COLO668 (cell line): ENCODE data around the gene IL1R2.

Source experiments
- DNase-seq: peaks from one replicate; lab custom pipeline; 2025; ENCODE audit not compliant: unreplicated experiment; lab: John Stamatoyannopoulos, UW

The IL1R2 gene

DNA sequence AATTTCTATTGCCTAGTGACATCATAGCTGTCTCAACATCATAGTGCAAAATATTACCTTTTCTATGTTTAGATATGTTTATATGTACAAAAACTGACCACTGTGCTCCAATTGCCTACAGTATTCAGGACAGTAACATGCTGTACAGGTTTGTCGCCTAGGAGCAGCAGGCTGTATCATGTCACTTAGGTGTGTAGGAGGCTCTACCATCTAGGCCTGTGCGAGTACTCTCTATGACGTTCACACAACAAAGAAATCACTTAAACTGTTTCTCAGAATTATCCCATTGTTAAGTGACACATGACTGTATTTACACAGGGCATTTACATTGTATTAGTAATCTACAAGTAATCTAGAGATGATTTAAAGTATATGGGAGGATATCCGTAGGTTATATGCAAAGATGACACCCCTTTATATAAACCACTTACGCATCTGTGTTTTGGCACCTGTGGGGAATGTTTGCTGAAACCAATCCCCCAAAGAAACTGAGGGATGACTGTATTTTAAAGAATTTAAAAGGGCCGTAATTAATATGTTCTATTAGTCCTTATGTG lies 24.7 kb downstream of the IL1R2 start:
- DNase-seq: no peak

DNA sequence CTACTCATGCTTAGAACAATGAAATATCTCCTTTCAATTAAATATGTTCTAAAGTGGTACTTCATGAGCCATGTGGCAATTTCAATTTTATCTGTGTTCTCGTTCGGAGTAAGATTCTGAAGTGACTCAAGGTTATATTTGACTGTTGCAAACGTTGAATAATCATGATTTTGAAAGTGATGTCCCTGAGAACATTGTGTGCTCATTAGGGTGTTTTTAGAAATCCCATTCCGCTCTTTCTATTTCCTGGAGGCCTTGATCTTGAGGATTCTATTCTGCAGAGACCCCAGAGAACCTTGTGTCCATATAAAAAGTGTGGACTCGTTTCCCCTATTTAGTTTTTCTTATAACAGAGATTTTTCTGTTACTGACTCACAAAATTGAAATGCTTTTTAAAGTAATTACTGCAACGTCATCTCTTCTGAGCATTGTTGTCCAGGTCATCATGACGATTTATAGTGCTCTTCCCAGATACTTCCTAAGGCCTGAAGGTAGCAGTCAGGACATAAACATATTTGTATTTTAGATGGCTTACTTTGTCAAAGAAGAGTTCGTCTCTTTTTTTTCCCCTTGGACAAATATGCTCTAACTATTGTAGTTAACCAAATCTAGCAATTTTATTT lies 27.2 kb downstream of the IL1R2 start:
- no peak for DNase-seq

DNA sequence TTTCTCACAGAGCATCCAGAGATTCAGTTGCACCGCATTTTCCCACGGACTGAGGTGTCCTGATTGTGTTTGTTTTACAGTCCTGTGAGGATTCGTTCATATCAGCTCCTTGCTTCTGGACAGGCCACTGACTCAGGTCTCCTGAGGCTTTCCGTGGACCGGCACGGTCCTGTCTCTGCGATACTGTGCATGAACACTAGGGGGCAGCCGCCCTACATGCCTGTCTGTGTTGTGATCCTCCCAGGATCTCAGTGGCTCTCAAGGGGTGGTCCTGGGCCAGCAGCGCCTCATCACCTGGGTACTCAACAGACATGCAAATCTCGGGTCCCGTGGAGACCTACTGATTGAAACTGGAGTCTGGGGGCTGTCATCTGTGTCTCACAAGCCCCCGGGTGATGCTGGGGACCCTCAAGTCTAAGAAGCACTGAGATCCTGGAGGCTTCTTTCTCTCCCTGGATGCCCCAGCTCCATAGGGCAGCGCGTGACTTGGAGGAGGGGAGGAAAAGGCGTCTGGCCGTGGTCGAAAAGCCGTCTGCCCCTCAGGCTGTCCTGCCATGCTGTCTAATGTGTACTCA lies 28.9 kb downstream of the IL1R2 start:
- peak; percentile 64 for DNase-seq

DNA sequence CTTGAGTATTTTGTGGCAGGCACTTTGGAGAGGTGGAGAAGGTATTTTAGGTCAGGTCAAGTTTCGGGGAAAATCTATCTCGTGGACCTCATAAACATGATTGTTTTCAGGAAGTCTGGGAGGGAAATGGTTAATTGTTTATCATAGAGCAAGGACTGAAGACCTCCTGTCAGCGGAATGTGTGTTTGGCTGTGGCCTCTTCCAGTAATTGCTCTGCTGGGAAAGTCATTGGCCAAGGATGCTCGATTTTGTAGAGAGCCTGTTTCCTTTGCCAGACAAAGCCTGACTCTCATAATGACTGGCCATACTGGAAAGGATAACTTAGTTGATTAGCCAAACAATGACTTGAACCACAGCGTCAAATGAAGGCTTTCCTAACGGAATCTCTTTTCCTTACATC lies 30.0 kb downstream of the IL1R2 start:
- DNase-seq: no peak

DNA sequence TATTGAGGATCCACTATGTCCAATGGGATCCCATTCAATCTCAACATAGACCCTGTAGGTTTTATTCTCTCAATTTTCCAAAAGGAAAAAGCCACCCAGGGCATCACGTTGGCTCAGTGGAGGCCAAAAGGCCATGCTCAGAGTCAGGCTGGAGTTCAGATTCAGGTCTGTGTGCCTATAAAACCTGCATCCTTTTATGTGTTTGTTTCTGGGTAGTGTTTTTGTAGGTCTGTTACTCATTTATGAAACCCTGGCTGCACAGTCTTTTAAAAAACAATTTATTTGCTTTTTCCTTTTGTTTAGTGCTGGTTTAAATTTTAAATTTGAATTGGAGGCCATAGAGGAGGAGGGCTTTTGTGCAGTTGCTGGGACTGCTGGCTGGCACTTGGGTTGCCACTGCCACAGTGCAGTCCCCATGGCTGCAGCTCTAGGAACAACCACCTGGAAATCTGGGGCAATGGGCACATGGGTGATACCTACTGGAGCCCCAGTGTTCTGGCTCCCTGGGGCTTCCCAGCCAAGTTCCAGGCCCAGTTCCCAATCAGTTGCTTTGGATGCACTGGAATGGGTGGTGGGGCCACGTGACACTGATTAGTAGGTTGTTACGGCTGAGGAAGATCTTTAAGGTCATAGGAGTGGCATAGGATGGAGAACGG lies 31.3 kb downstream of the IL1R2 start:
- DNase-seq: no peak

DNA sequence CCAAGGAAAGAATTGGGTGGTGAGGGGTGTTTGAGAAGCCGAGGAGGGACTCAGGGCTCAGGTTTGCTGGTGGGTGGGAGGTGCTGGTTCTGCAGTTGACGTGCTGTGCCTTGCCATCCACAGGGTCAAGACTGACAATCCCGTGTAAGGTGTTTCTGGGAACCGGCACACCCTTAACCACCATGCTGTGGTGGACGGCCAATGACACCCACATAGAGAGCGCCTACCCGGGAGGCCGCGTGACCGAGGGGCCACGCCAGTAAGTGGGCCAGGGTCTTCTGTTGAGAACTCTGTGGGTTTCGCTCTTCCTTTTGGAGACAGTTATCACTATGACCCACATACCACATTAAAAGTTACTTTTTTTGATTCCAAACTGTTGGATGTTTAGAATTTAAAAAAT lies 32.6 kb downstream of the IL1R2 start:
- no peak for DNase-seq

DNA sequence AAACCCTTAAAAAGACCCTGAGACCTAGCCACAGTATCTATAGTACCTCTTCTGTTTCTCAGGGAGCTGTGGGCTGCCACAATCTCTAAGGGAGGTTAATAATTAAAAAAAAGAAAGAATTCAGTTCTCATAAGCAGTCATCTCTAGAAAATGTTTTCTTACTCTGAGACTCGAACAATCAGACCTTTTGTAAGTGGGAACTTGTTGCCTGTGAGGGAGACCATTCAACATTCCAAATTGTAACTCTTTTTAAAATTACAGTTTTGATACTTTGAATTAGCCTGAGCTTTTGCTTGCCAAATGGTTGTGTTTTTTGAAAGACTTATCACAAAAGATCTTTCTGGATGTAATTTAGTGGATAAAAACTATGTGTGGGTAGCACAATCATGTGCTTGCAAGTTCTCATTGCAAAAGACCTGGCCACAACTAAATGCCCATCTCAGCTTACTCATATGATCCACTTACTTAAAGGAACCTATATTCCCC lies 33.3 kb downstream of the IL1R2 start:
- DNase-seq: no peak

DNA sequence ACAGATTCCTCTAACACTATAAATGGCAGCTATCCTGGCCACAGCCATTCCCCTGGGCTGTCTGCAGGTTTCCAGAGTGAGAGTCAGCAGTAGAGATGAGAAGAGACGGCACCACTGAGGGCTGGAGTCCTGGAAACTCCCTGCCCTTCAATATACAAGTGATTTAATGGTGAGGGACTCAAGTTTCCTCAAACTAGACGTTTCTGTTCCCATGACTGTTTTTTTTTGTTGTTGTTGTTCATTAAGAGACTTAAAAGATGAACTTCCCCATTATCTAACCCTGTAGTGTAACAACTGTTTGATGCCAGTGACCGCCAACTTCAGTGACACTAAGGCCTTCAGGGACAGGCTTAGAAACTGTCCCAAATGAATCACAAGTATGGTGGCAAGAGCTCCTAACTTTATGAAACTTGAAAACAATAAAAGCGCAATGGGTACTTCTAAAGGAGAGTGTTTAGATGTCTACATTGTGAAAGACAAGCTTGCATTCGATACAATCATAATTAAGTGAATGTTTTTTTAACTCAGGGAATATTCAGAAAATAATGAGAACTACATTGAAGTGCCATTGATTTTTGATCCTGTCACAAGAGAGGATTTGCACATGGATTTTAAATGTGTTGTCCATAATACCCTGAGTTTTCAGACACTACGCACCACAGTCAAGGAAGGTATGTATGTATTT lies 34.0 kb downstream of the IL1R2 start:
- DNase-seq: no peak

DNA sequence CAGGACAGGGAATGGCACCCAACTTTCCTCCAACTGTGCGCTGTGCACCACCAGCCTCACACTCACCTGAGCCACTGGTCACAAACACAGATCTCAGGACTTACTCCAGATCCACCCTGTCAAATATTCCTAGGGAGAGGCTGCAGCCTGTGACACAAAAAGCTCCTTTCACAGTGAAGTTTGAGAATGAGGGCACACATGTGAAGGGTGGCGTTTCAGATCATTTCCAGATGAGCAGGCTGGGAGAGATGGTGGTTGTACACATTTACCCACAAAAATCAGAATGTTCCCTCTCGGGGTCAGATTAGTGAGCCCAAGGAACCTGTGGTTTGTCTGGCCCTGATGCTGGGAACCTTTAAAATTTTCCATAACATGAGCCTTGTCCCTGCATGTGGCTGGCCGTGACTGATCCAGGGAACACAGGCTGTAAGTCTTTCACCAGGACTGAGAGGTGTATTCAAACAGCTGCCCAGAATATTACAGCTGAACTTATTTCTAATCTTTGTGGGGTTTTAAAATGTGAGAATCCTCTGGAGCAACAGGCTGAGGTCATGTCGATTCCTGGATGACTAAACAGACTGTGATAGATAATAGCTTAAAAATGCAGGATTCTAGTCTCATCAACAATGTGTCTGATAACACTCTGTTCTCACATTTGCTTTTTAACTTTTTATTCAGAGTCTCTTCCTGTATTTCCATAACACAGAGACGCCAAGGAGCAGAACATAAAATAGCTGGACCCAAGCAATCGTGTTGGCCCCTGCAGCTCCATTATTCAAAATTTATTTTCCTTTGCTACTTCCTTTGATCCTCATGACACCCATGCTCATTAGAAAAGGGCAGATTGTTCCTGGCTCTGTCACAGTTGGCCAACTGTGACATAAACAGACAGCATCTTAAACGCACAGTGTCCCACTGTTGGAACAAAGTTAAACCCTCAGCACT lies 35.5 kb downstream of the IL1R2 start:
- no peak for DNase-seq

DNA sequence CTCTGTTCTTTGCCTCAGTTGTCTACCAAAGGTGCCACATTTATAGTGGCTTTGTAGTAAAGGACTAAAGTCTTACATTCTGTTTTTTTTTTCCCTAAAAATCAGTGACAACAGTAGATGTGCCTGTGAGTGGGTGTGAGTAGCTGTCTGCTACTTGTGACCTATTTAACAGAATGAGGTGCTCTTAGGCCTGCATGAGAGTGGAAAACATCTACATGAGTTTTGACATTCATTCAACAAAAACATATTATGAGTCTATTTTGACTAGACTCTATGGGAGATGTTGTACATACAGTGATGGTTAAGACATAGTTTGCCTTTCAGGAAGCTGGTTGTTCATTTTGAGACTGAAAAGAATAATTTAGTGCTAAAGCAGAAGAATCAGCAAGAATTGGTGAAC lies 36.7 kb downstream of the IL1R2 start:
- DNase-seq: no peak

DNA sequence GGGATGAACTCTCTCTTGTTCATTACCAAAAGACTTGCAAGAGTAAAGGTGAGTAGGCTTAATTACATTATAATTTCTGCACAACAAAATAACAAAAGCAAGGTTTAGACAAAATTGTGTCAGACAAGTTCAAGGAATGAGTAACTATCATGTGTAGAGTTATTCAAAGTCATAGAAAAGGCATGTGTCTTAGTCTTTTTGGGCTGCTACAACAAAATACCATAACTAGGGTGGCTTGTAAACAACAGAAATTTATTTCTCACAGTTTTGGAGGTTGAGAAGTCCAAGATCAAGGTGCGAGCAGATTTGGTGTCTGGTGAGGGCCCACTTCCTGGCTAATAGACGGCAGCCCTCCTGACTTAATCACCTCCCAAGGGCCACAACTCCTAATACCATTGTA lies 37.6 kb downstream of the IL1R2 start:
- DNase-seq: no peak

DNA sequence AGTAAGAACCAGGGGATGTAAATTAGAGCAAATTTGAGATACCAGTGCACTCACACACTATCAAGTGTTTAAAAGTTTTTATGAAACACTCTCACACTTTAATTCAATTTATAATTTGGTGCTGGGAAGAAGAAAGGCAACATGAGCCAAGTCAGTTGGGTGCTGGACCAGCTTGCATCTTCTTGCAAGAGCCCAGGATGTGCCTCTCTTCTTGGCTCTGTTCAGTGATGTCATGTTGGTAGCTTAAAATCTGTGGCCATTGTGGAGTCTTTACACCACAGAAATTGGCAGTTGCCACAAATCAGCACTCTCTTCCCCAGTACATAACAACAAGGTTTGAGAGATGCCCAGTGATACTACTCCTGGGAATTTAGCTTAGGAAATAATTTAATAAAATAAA lies 38.2 kb downstream of the IL1R2 start:
- no peak for DNase-seq

DNA sequence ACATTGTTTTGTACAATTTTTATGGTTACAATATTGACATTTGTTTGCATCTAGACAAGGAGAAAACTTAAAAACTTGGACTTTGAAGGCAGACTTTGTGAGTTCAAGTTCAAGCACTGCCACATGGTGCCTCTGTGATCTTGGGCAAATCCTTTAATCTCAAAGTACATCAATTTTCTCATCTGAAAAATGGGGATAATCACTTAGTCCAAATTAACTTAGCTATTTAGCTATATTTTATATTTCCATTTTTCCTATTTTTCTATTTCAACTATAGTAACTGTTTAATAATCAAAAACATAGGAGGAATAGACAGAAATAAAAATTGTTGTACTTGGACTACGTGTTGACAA lies 38.7 kb downstream of the IL1R2 start:
- DNase-seq: no peak

DNA sequence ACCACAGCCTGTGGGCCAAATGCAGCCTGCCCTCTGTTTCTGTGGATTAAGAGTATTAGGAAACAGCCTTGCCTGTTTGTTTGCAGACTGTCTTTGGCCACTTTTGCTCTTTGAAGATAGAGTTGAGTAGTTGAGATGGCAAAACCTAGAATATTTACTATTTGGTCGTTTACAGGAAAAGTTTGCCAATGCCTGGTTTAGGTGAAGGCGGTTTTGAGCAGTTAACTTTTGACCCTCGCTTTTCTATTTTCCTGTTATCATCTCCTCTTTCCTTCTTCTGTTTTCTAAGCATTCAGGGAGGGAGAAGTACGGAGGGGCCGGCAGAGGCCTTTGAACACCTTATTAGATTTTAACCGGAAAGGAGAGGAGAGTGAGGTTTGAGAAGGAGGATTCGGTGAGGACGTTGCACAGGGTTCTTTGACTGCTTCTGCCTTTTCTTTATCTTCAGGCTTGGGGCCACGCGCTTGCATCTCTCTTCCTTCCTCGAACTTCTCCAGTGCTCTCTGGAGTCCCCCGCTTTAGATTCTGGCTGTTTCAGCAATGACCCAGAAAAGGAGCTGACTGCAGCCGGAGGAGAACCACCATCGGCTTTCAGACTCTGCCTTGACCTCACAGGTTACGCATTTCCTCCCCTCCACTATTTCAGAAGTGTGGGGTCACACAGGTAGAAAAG lies 39.2 kb downstream of the IL1R2 start:
- DNase-seq: no peak

DNA sequence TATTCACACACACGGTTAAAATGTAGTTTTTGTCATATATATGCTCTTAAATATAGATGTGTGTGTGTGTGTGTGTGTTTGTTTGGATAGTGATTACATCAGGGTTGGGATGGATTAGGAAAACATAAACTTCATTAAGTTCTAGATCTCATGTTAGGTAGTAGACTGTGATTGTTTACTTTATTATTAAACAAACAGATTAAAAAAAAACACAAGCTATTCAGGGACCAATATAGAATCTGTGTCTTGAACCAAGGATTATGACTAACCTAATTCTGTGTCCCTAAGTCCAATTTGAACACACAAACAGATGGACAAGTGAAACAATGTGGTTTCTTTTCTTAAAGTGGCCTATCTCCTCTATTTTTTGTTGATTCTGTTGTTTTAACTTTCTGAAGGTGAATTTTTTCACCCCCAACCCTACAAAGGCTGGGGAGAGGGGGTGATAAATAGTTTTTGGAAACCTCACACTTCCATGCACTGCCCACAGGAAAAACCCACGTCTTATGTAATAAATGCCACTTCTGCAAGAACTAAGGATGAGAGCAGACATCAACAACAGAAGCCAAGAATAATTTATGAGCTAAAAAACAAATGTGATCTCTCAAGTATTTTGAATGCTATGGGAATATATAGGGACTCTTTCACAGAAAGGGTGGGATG lies 40.7 kb downstream of the IL1R2 start:
- DNase-seq: no peak

DNA sequence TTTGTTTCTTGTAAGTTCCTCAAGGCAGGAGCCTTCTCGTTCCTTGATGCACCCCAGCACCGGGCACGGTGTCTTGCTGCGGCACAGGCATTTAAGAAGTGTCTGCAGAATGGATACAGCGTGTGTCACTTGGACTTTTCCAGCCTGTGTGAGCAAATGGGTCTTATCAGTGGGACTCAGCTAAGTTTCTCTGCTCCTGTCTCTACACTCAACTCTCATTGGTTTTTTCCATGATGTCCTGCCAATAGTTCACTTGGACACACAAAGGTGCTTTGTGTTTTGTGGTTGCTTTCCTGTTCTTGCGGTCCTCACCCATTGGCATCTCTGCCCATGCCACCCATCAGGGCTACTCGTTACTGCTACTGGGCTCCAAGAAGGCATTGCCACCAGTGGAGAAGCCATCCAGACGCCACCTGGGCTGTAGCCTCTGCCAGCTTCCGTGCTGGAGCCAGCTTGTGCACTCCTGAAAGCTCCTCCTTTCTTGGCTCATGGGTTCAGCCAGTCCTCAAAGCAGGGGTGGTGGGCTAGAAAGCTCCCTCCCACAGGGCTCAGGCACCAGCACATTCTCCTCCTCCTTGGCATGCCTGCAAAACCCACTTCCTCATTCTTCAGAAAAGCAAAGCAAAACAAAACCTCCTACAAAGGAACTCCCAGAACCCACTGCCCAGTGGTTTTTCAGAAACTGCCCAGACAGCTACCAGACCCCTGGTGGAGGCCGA lies 41.4 kb downstream of the IL1R2 start:
- no peak for DNase-seq

DNA sequence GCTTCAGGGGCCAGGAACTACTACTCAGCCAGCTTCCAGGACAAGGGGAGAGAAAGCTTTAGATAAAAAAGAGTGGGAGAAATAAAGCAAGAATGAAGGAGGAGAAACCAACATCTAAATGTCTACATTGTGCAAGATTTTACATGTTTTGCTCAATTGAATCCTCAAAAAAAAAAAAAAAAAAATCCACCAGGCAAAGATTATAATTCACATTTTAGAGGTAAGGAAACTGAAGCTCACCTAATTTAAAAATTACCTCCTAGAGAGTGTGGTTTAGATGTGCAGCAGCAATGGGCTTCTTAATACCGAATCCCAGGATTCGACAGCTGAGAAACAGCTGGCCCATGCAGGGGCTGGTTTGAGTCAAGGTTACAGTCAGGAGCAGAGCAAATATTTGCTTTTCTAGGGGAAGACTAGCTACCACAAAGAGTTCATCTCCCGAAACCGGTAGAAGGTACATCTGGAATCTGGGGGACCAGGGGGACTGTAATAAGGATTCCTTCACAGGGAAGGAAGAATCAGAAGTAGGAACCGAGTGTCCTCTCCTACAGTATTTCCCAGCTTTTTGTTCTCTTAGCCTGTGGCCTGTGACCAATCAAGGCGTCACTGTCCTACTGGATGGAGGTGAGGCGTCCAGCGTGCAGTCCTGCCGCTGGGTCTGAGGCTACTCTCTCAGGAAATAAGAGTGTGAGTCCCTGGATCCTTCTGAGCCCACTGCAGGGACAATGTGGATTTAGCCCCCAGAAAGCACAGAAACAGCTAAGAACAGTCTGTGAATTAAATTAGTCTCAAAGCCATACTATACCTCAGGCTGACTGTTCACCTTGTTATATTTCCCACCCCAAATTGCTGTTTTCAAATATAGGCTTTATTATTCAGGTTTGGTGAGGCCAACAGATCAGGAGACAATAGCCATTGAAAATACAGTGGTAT lies 42.3 kb downstream of the IL1R2 start:
- peak; percentile 11 for DNase-seq
